Measurements from ENCODE around the gene PLIN3. TPM values are rescaled to one million over a fixed set of nuclear protein-coding genes. Genes with fewer than 3 reads are reported as not detected.

Gene PLIN3
- total and polyA plus RNA-seq, 2 of the 4 experiments (the other 2 are of a cell fraction): 147 to 246 TPM

DNA sequence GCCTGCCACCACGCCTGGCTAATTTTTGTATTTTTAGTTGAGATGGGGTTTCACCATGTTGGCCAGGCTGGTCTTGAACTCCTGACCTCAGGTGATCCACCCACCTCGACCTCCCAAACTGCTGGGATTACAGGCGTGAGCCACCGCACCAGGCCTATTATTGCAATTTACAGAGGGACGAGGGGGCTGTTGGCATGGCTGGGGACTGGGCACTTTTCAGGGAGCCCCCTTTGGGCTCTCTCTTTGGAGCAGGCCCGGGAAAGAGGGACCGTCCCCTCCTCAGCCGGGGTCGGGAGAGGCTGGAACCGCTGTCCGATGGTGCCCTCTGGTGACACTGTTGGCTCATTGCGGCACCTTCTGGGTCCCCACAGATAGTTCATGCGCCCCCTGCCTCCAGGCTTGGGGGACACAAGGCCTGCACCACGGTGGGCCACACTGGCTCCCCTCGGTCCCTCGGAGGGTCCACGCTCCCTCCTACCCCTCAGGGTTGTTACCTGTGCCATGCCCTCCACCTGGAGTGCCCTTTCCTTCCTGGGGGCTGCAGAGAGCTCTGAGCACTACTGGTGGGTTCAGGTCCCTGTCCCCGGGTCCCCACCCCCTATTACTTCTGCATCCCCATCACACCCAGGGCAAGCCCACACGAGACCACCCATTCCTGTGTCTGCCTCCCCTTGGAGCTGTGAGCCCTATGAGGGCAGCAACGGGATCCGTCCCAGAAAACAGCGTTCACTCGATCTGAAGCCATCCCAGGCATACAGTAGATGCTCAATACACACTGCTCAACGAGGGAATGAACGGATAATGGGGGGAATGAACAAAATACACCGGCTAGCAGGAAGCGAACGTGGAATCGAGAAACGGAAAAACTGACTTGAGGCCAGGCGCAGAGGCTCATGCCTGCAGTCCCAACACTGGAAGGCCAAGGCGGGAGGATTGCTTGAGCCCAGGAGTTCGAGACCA lies 63.5 kb downstream of the PLIN3 start:
- Histone ChIP-seq H4K91ac (ENCODE audit: insufficient read depth, low read depth, low read length) (no peak overlapping the region), H3K23ac (ENCODE audit: low read depth, low read length) (no peak overlapping the region), H3K56ac (ENCODE audit: extremely low read depth, insufficient read depth, low read length) (no peak overlapping the region), H3K4ac (ENCODE audit: low read depth, low read length) (no peak overlapping the region), H3K4me2 (ENCODE audit: low read depth, low read length) (no peak overlapping the region), H2BK15ac (ENCODE audit: low read depth, low read length) (no peak overlapping the region), H2AK9ac (replicated peaks; ENCODE audit: low read depth, low read length, poor library complexity) (peak overlapping the region; percentile 63), H3K27ac (ENCODE audit: insufficient read depth, low read length) (no peak overlapping the region), H3K9ac (ENCODE audit: low read depth, low read length) (no peak overlapping the region), H2BK5ac (ENCODE audit: low read depth, low read length, poor library complexity, severe bottlenecking) (no peak overlapping the region), H3K14ac (replicated peaks; ENCODE audit: low read depth, low read length) (no peak overlapping the region), H2AK5ac (ENCODE audit: low read depth, low read length) (no peak overlapping the region), H3K79me1 (ENCODE audit: low read depth in 1 of 2, low read length in 2 of 2) (0 out of 4 replicates have a peak, but pooled peaks cover 0 to under 1% of the 10 kb centered on the region in 2 experiments), H2AFZ (replicated peaks; ENCODE audit: low read length, poor library complexity) (peak overlapping the region; percentile 79), H3K9me3 (ENCODE audit: control insufficient read depth, insufficient read depth, low read length) (no peaks in the 10 kb centered on the region), H2BK120ac (ENCODE audit: low read depth, low read length) (no peak overlapping the region), H4K5ac (ENCODE audit: low read depth, low read length) (no peak overlapping the region), H2BK20ac (ENCODE audit: low read depth, low read length) (no peak overlapping the region), H3K18ac (ENCODE audit: low read depth, low read length) (no peak overlapping the region), H4K20me1 (ENCODE audit: insufficient read depth, low read length) (no peaks in the 10 kb centered on the region), H3K36me3 (ENCODE audit: control insufficient read depth, insufficient read depth, low read length) (no peaks in the 10 kb centered on the region), H3K9me1 (ENCODE audit: insufficient read depth, low read length) (no peaks in the 10 kb centered on the region), H3K4me3 (ENCODE audit: insufficient read depth, low read depth, low read length) (no peak overlapping the region), H4K8ac (ENCODE audit: low read depth in 2 of 2, low read length in 2 of 2) (no peak overlapping the region), H3K27me3 (ENCODE audit: control insufficient read depth, insufficient read depth, low read length) (no peaks in the 10 kb centered on the region), H3K4me1 (ENCODE audit: control insufficient read depth, insufficient read depth, low read length) (no peaks in the 10 kb centered on the region)
- TF ChIP-seq RAD21 (IDR thresholded peaks at IDR 0.05; ENCODE audit: low read length) (peak; percentile 73), FOS (IDR thresholded peaks at IDR 0.05; ENCODE audit: low read depth, low read length) (no peak), RFX5 (IDR thresholded peaks at IDR 0.05; ENCODE audit: low read depth, low read length) (no peak), RCOR1 (IDR thresholded peaks at IDR 0.05; ENCODE audit: insufficient replicate concordance, low read length) (no peak), POLR2A (IDR thresholded peaks at IDR 0.05; ENCODE audit: low read depth, low read length) (no peak), CHD1 (IDR thresholded peaks at IDR 0.05; ENCODE audit: low read depth, low read length) (no peak), MAZ (IDR thresholded peaks at IDR 0.05; ENCODE audit: borderline replicate concordance, low read depth, low read length) (no peak), SMC3 (IDR thresholded peaks at IDR 0.05; ENCODE audit: low read depth, low read length) (peak; percentile 59)
- TF ChIP-seq, protein P1, sequence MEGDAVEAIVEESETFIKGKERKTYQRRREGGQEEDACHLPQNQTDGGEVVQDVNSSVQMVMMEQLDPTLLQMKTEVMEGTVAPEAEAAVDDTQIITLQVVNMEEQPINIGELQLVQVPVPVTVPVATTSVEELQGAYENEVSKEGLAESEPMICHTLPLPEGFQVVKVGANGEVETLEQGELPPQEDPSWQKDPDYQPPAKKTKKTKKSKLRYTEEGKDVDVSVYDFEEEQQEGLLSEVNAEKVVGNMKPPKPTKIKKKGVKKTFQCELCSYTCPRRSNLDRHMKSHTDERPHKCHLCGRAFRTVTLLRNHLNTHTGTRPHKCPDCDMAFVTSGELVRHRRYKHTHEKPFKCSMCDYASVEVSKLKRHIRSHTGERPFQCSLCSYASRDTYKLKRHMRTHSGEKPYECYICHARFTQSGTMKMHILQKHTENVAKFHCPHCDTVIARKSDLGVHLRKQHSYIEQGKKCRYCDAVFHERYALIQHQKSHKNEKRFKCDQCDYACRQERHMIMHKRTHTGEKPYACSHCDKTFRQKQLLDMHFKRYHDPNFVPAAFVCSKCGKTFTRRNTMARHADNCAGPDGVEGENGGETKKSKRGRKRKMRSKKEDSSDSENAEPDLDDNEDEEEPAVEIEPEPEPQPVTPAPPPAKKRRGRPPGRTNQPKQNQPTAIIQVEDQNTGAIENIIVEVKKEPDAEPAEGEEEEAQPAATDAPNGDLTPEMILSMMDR (conservative IDR thresholded peaks at IDR 0.05; ENCODE audit: low read depth, low read length): peak; percentile 91
- TF ChIP-seq, protein P2, sequence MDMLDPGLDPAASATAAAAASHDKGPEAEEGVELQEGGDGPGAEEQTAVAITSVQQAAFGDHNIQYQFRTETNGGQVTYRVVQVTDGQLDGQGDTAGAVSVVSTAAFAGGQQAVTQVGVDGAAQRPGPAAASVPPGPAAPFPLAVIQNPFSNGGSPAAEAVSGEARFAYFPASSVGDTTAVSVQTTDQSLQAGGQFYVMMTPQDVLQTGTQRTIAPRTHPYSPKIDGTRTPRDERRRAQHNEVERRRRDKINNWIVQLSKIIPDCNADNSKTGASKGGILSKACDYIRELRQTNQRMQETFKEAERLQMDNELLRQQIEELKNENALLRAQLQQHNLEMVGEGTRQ (IDR thresholded peaks at IDR 0.05; ENCODE audit: low read depth, low read length): no peak
- dilution Hi-C loops (cut with HindIII; ENCODE audit: low sequenced_read_pairs, unreplicated experiment) (no loop called here), intact Hi-C loops (cut with micrococcal nuclease) (loop anchor here (1.0 kb wide), 1 partner anchor 72 kb away; no protein-coding TSS in a partner anchor), in situ Hi-C loops (cut with MboI; ENCODE audit: low sequenced_read_pairs) (no loop called here)
- 72% methylated on average over 5 of the region's 33 CpGs; no CpG with 5 or more reads in 1 of the 2 experiments for WGBS, 2 experiments (ENCODE audit: extremely low coverage in 2 of 2, insufficient read length in 1 of 2)
- ATAC-seq (ENCODE audit: low read depth) (peak; percentile 93), DNase-seq (peak; percentile 37)
- ChIA-PET CTCF (interaction anchor here (0.6 to 0.7 kb wide), 2 partner anchors 48 to 108 kb away, joined by 3 read pairs; no protein-coding TSS in a partner anchor), POLR2A (ENCODE audit: unreplicated experiment) (no interaction called here)
- no TSS peak for BruUV-seq (replicated peaks)

Measured in IMR-90 (cell line).